ENCODE data around the gene FSCN2. TPM values are rescaled to one million over a fixed set of nuclear protein-coding genes. Genes with fewer than 3 reads are reported as not detected.

The FSCN2 gene
- total RNA-seq, 1 experiment from 2014 or later = 2.9 TPM

- no peak for DNase-seq
- intact Hi-C loops (cut with micrococcal nuclease; ENCODE audit: unreplicated experiment) = no loop called here
- H3K27ac Mint-ChIP-seq (ENCODE audit: unreplicated experiment) = no peak overlapping the region
- TF ChIP-seq CTCF (IDR thresholded peaks at IDR 0.05; ENCODE audit: insufficient read depth in 1 of 2, low read depth in 1 of 2, low read length in 1 of 2, severe bottlenecking in 1 of 2, unreplicated experiment in 1 of 2) = no peak
- no peak overlapping the region for H3K4me3 ChIP-seq (ENCODE audit: low read depth, low read length)
- no peaks in the 10 kb centered on the region for H3K27me3 ChIP-seq (replicated peaks; ENCODE audit: control insufficient read depth, insufficient read depth, low read length)
- CTCF ChIA-PET = no interaction called here
- H3K36me3 Mint-ChIP-seq (ENCODE audit: insufficient read depth, unreplicated experiment) = peaks cover 25% of the 10 kb centered on the region
- POLR2A ChIA-PET = no interaction called here
- BruUV-seq (replicated peaks) = no TSS peak
- no peak overlapping the region for H3K4me3 Mint-ChIP-seq (ENCODE audit: unreplicated experiment)
- H3K9me3 ChIP-seq = no peaks in the 10 kb centered on the region
- H3K9me3 Mint-ChIP-seq (ENCODE audit: unreplicated experiment) = no peaks in the 10 kb centered on the region
- H3K4me1 Mint-ChIP-seq (ENCODE audit: low read depth, unreplicated experiment) = no peaks in the 10 kb centered on the region
- H3K27me3 Mint-ChIP-seq (ENCODE audit: insufficient read depth, unreplicated experiment) = no peaks in the 10 kb centered on the region
- no peaks in the 10 kb centered on the region for H3K4me1 ChIP-seq
- H3K36me3 ChIP-seq (ENCODE audit: control insufficient read depth, insufficient read depth, low read length) = no peaks in the 10 kb centered on the region; the same call in none of the 2 replicates
Measured at GRCh38 chr17:81540676-81541027, 12.5 kb downstream of the FSCN2 start.

DNA sequence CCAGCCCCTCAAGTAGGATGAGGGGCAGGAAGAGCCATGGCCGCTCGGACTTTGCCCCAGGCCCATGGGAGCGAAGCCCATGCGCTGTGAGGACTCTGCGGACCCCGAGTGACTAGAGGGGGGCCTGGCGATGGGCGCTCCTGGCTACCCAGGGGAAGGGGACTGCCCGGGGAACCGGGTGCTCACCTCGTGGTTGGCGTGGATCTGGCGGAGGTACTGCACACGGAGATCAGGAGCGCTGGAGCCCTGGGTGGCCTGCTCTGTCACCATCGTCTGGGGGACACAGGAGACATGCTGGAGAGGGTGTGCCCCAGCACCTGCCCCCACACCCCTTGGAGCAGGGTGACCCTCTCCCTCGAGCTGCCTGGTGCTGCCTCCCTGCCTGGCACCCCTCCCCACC is 12.9 kb downstream of the FSCN2 start:
- Histone ChIP-seq H3K27me3 (replicated peaks; ENCODE audit: control insufficient read depth, insufficient read depth, low read length) (no peaks in the 10 kb centered on the region), H3K9me3 (no peaks in the 10 kb centered on the region), H3K36me3 (ENCODE audit: control insufficient read depth, insufficient read depth, low read length) (peaks cover under 1% of the 10 kb centered on the region), H3K4me3 (ENCODE audit: low read depth, low read length) (no peak overlapping the region), H3K4me1 (no peaks in the 10 kb centered on the region)
- Mint-ChIP-seq H3K9me3 (ENCODE audit: unreplicated experiment) (no peaks in the 10 kb centered on the region), H3K4me3 (ENCODE audit: unreplicated experiment) (no peak overlapping the region), H3K27ac (ENCODE audit: unreplicated experiment) (no peak overlapping the region), H3K36me3 (ENCODE audit: insufficient read depth, unreplicated experiment) (peaks cover 30% of the 10 kb centered on the region), H3K4me1 (ENCODE audit: low read depth, unreplicated experiment) (no peaks in the 10 kb centered on the region), H3K27me3 (ENCODE audit: insufficient read depth, unreplicated experiment) (no peaks in the 10 kb centered on the region)
- intact Hi-C loops (cut with micrococcal nuclease; ENCODE audit: unreplicated experiment) = no loop called here
- TF ChIP-seq CTCF (IDR thresholded peaks at IDR 0.05; ENCODE audit: insufficient read depth in 1 of 2, low read depth in 1 of 2, low read length in 1 of 2, severe bottlenecking in 1 of 2, unreplicated experiment in 1 of 2) = no peak
- POLR2A ChIA-PET = no interaction called here
- CTCF ChIA-PET = no interaction called here
- no TSS peak for BruUV-seq (replicated peaks)
- no peak for DNase-seq

GRCh38 chr17:81542431-81543338 is 14.5 kb downstream of the FSCN2 start:
- Mint-ChIP-seq H3K27me3 (ENCODE audit: insufficient read depth, unreplicated experiment) (no peaks in the 10 kb centered on the region), H3K36me3 (ENCODE audit: insufficient read depth, unreplicated experiment) (peaks cover 34% of the 10 kb centered on the region), H3K4me3 (ENCODE audit: unreplicated experiment) (no peak overlapping the region), H3K9me3 (ENCODE audit: unreplicated experiment) (no peaks in the 10 kb centered on the region), H3K4me1 (ENCODE audit: low read depth, unreplicated experiment) (no peaks in the 10 kb centered on the region), H3K27ac (ENCODE audit: unreplicated experiment) (no peak overlapping the region)
- Histone ChIP-seq H3K36me3 (ENCODE audit: control insufficient read depth, insufficient read depth, low read length) (peaks cover 1% of the 10 kb centered on the region), H3K9me3 (no peaks in the 10 kb centered on the region), H3K27me3 (replicated peaks; ENCODE audit: control insufficient read depth, insufficient read depth, low read length) (no peaks in the 10 kb centered on the region), H3K4me3 (ENCODE audit: low read depth, low read length) (no peak overlapping the region), H3K4me1 (no peaks in the 10 kb centered on the region)
- no peak for TF ChIP-seq CTCF (IDR thresholded peaks at IDR 0.05; ENCODE audit: insufficient read depth in 1 of 2, low read depth in 1 of 2, low read length in 1 of 2, severe bottlenecking in 1 of 2, unreplicated experiment in 1 of 2)
- ChIA-PET POLR2A (interaction anchor here (0.9 kb wide), 1 partner anchor 10 kb away, joined by 4 read pairs; the partner anchor contains the start of gene FAAP100), CTCF (interaction anchor here (0.6 kb wide), 1 partner anchor 132 kb away, joined by 5 read pairs; no protein-coding TSS in a partner anchor)
- intact Hi-C loops (cut with micrococcal nuclease; ENCODE audit: unreplicated experiment) = no loop called here
- DNase-seq = no peak
- BruUV-seq (replicated peaks) = no TSS peak
